Right cardiac atrium (tissue), 5 donors: ENCODE measurements around the gene SRP14. TPM values are rescaled to one million over a fixed set of nuclear protein-coding genes. Genes with fewer than 3 reads are reported as not detected.

ENCODE experiments used
- ATAC-seq, 2 donors: fragments of 200-7000 bp; cut with Tn5 transposase; one replicate each; pipeline versions ENCODE4 v1.8.0 to v1.9.1; 2020; ENCODE audit warnings: moderate library complexity in 2 of 2, mild to moderate bottlenecking in 1 of 2
- DNase-seq, 3 donors: peaks; one replicate each; pipeline ENCODE4 v3.0.0-alpha.2; 2020
- H3K27ac ChIP-seq: one replicate; pipeline ENCODE4 v1.5.1; 2013; ENCODE audit warnings: mild to moderate bottlenecking, low read length, control low read depth, moderate library complexity
- H3K27me3 ChIP-seq: one replicate; pipeline ENCODE4 v1.6.1; 2013; ENCODE audit not compliant: control insufficient read depth, insufficient read depth
- H3K4me1 ChIP-seq: one replicate; pipeline ENCODE4 v1.6.1; 2013; ENCODE audit warnings: low read length; ENCODE audit not compliant: control insufficient read depth, insufficient read depth
- H3K4me3 ChIP-seq: one replicate; pipeline ENCODE4 v1.5.1; 2013; ENCODE audit warnings: low read length, control low read depth
- H3K9me3 ChIP-seq: one replicate; pipeline ENCODE4 v1.6.1; 2013; ENCODE audit warnings: low read length; ENCODE audit not compliant: control insufficient read depth
- WGBS: extraction: QIAGEN DNeasy Blood & Tissue Kit; methylation state at CpG from one replicate; pipeline ENCODE4 v1.1.7; 2013; 5-methylcytosine and 5-hydroxymethylcytosine counted together
- intact Hi-C, 4 donors: fragments of 100-400 bp; cut with DNase I; formaldehyde crosslinking; loops; one replicate each; pipeline versions ENCODE4 v1.11.0 to v1.14.0; 2022 to 2023
- polyA plus RNA-seq: library from polyadenylated mRNA; stranded (reverse); fragments of 200-250 nt; gene quantifications from one replicate; pipeline ENCODE4 v1.2.3, GENCODE V29; 2013
- total RNA-seq, 4 donors: library from RNA; stranded (reverse); fragmentation: NEBNext Ultra II Directional; extraction: Animal tissue kit (Norgen Biotek cat#: 25700); gene quantifications; one replicate each; pipeline ENCODE4 v1.2.1, GENCODE V29; 2021
- donor health status: healthy with polysubstance abuse.
- donor health status: DM: no; HTN: yes; CAD: no.
- donor health status: DM: no; HTN: no; CAD: no.
- donor health status: DM: no; HTN: yes; CAD: no; lungs with severe emphysema.
- donor health status: DM: yes; HTN: yes; CAD: no.

Gene SRP14
- total and polyA plus RNA-seq, 5 donors: 184 to 574 (median 214) TPM

- 93% methylated on average over 5 of the region's 5 CpGs for WGBS
- DNase-seq: no peak
- intact Hi-C loops: no loop called here
- ATAC-seq: no peak
- no peak overlapping the region for H3K27ac ChIP-seq
- no peak overlapping the region for H3K4me3 ChIP-seq
- H3K9me3 ChIP-seq: no peaks in the 10 kb centered on the region
- H3K27me3 ChIP-seq: no peaks in the 10 kb centered on the region
- peaks cover 8% of the 10 kb centered on the region for H3K4me1 ChIP-seq
Measured at GRCh38 chr15:40066589-40066988, 27.6 kb upstream of the SRP14 start.

- Histone ChIP-seq H3K27ac (no peak overlapping the region), H3K27me3 (no peaks in the 10 kb centered on the region), H3K9me3 (no peaks in the 10 kb centered on the region), H3K4me3 (no peak overlapping the region), H3K4me1 (peaks cover 8% of the 10 kb centered on the region)
- WGBS: 90% methylated on average over 3 of the region's 3 CpGs
- ATAC-seq (no peak), DNase-seq (no peak)
- intact Hi-C loops: no loop called here
Measured at GRCh38 chr15:40065166-40065565, 26.2 kb upstream of the SRP14 start.

DNA sequence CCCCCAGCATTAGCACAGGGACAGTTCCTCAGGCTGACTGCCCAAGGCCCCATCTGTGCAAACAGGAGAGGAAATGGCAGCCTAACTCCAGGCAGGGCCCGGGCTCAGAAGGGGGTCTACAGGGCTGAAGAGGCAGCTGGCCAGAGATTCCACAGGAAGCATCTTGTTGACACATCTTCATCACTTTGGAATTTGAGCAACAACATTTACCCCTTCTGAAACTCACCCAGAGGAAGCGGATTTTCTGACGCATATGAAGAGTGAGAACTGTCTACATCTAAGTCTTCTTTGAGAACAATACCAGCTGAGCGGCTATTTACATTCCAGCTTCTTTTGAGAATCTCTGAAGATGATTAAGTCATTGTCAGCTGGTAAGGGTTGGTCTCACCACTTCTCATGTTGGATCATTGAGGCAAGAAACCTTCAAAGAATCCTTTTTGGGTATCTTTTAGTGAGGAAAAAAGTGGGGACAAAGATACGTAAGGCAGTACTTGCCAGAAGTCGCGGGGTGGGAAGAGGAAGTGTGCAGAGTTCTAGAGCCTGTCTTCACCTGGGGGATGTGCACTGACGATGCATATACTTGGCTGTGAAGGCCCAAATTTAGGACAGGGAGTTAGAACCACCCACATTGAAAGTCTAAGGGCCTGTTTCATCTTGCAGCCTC is 25.4 kb upstream of the SRP14 start:
- Histone ChIP-seq H3K4me3 (no peak overlapping the region), H3K9me3 (no peaks in the 10 kb centered on the region), H3K4me1 (peaks cover 6% of the 10 kb centered on the region), H3K27ac (no peak overlapping the region), H3K27me3 (no peaks in the 10 kb centered on the region)
- DNase-seq: no peak
- no peak for ATAC-seq
- intact Hi-C loops: loop anchor here in 1 of 4 donors (5.0 kb wide), 1 partner anchor 43 kb away; the partner anchor contains the start of gene BMF
- WGBS: 77% methylated on average over 8 of the region's 8 CpGs

GRCh38 chr15:40063563-40064011 is 24.6 kb upstream of the SRP14 start:
- Histone ChIP-seq H3K4me3 (no peak overlapping the region), H3K9me3 (no peaks in the 10 kb centered on the region), H3K4me1 (peaks cover 3% of the 10 kb centered on the region), H3K27ac (no peak overlapping the region), H3K27me3 (no peaks in the 10 kb centered on the region)
- intact Hi-C loops: loop anchor here in 1 of 4 donors (5.0 kb wide), 1 partner anchor 44 kb away; the partner anchor contains the start of gene BMF
- ATAC-seq (peak; percentile 73 to 85), DNase-seq (peak; percentile 68 to 89 (median 75))
- WGBS: 65% methylated on average over 2 of the region's 2 CpGs

- H3K4me1 ChIP-seq: peaks cover 3% of the 10 kb centered on the region
- no peaks in the 10 kb centered on the region for H3K9me3 ChIP-seq
- ATAC-seq (peak; percentile 14 to 42), DNase-seq (no peak)
- H3K27me3 ChIP-seq: no peaks in the 10 kb centered on the region
- intact Hi-C loops: loop anchor here in 1 of 4 donors (5.0 kb wide), 1 partner anchor 44 kb away; the partner anchor contains the start of gene BMF
- WGBS: 83% methylated on average over 10 of the region's 10 CpGs
- H3K4me3 ChIP-seq: no peak overlapping the region
- H3K27ac ChIP-seq: no peak overlapping the region
Measured at GRCh38 chr15:40062816-40063562, 24.0 kb upstream of the SRP14 start.

GRCh38 chr15:40061212-40061901 is 22.4 kb upstream of the SRP14 start:
- peaks cover 3% of the 10 kb centered on the region for H3K4me1 ChIP-seq
- no peaks in the 10 kb centered on the region for H3K27me3 ChIP-seq
- DNase-seq (no peak), ATAC-seq (no peak)
- intact Hi-C loops: loop anchor here in 1 of 4 donors (5.0 kb wide), 1 partner anchor 46 kb away; the partner anchor contains the start of gene BMF
- H3K4me3 ChIP-seq: no peak overlapping the region
- no peaks in the 10 kb centered on the region for H3K9me3 ChIP-seq
- WGBS: 95% methylated on average over 15 of the region's 15 CpGs
- H3K27ac ChIP-seq: no peak overlapping the region

- Histone ChIP-seq H3K4me1 (peaks cover 3% of the 10 kb centered on the region), H3K27ac (no peak overlapping the region), H3K9me3 (no peaks in the 10 kb centered on the region), H3K4me3 (no peak overlapping the region), H3K27me3 (no peaks in the 10 kb centered on the region)
- intact Hi-C loops: loop anchor here in 1 of 4 donors (5.0 kb wide), 1 partner anchor 47 kb away; the partner anchor contains the start of gene BMF
- ATAC-seq (no peak), DNase-seq (no peak)
- 89% methylated on average over 10 of the region's 10 CpGs for WGBS
Measured at GRCh38 chr15:40060236-40060961, 21.4 kb upstream of the SRP14 start.

DNA sequence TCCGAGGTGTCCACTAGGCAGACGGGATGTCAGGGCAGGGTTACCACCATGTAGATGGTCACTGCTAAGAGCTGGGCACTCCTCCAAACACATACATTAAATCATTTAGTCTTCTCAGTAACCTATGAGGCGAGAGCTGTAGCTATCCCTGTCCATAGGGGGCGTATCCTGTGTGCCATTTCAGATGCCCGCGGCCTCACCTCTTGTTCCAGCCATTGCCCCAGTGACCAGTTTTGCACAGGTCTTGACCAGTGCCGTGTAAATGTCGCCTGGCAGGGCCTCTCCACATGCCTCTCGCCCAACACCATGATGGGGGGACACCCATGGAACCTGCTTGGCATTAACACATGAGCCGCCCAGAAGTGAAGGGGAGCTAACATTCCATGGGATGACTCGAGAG is 20.8 kb upstream of the SRP14 start:
- Histone ChIP-seq H3K4me3 (no peak overlapping the region), H3K4me1 (peaks cover 3% of the 10 kb centered on the region), H3K27ac (no peak overlapping the region), H3K27me3 (no peaks in the 10 kb centered on the region), H3K9me3 (no peaks in the 10 kb centered on the region)
- 91% methylated on average over 11 of the region's 11 CpGs for WGBS
- ATAC-seq: no peak
- intact Hi-C loops: loop anchor here in 3 of 4 donors (5.0 to 10.0 kb wide), 3 partner anchors 47 to 155 kb away; partner anchors contain the start of genes BMF (in 1 of the 3) and BUB1B (in 1 of the 3)
- no peak for DNase-seq

DNA sequence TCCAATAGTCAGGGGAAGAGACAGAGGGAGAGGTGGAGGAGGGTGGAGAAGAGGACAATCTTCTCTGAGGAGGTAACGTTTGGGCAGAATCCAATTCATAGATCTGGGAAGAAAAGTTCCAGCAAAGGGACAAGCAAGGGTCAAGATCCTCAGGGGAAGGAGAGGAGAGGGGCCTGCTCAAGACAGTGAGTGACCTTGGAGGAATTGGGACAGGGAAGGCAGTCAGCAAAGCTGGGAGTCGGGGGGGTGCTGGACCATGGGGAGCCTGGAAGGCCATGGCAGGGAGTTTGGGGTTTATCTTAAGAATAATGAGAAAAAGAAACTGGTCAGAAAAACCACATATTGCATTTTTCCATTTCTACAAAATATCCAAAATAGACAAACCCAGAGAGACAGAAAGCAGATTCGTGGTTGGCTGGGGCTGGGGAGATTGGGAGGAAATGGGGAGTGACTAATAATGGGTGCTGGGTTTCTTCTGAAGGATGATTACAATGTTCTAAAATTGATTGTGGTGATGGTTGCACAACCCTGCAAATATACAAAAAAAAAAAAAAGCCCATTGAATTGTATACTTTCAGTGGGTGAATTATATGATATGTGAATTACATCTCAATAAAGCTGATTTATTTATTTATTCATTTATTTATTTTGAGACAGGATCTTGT is 19.6 kb upstream of the SRP14 start:
- H3K4me1 ChIP-seq: no peaks in the 10 kb centered on the region
- ATAC-seq (no peak), DNase-seq (no peak)
- intact Hi-C loops: loop anchor here in 2 of 4 donors (10.0 kb wide), 2 partner anchors 106 to 156 kb away; partner anchors contain the start of gene BUB1B (in 1 of the 2)
- no peaks in the 10 kb centered on the region for H3K27me3 ChIP-seq
- no peak overlapping the region for H3K27ac ChIP-seq
- WGBS: 84% methylated on average over 3 of the region's 3 CpGs
- H3K4me3 ChIP-seq: no peak overlapping the region
- H3K9me3 ChIP-seq: no peaks in the 10 kb centered on the region
